ENCODE results near the gene DDAH2.

Gene DDAH2

GRCh38 chr6:31728767-31729514 is at the start of gene DDAH2:
TSS of gene DDAH2 (minus strand) at chr6:31729299. CDS start at chr6:31729161, 138 bp downstream.
- no peak for DNase-seq

- no peak for DNase-seq
Measured at GRCh38 chr6:31778193-31778592, 49.1 kb upstream of the DDAH2 start.

- DNase-seq: no peak
Measured at GRCh38 chr6:31777667-31778050, 48.6 kb upstream of the DDAH2 start.

GRCh38 chr6:31776989-31777666 is 48.0 kb upstream of the DDAH2 start, which contains the start of gene VWA7:
TSS of gene VWA7 (minus strand) at chr6:31777328. CDS start at chr6:31776779, 549 bp downstream.
- DNase-seq: peak; percentile 27

GRCh38 chr6:31776485-31776988 is 47.4 kb upstream of the DDAH2 start:
- DNase-seq: peak; percentile 11

- DNase-seq: no peak
Measured at GRCh38 chr6:31775633-31776484, 46.8 kb upstream of the DDAH2 start.

- DNase-seq: no peak
Measured at GRCh38 chr6:31775184-31775583, 46.1 kb upstream of the DDAH2 start.

- DNase-seq: no peak
Measured at GRCh38 chr6:31771992-31772358, 42.9 kb upstream of the DDAH2 start.

- DNase-seq: no peak
Measured at GRCh38 chr6:31770860-31771259, 41.8 kb upstream of the DDAH2 start.

GRCh38 chr6:31769684-31770371 is 40.7 kb upstream of the DDAH2 start:
- peak; percentile 29 for DNase-seq

GRCh38 chr6:31768363-31769257 is 39.5 kb upstream of the DDAH2 start:
- DNase-seq: no peak

- DNase-seq: no peak
Measured at GRCh38 chr6:31767096-31767645, 38.1 kb upstream of the DDAH2 start.

- no peak for DNase-seq
Measured at GRCh38 chr6:31765910-31766794, 37.1 kb upstream of the DDAH2 start.

- no peak for DNase-seq
Measured at GRCh38 chr6:31765559-31765909, 36.4 kb upstream of the DDAH2 start.

GRCh38 chr6:31764198-31764597 is 35.1 kb upstream of the DDAH2 start:
- DNase-seq: no peak

GRCh38 chr6:31763619-31763940 is 34.5 kb upstream of the DDAH2 start:
- DNase-seq: no peak

GRCh38 chr6:31762878-31763618 is 33.9 kb upstream of the DDAH2 start:
- DNase-seq: no peak

GRCh38 chr6:31762356-31762755 is 33.3 kb upstream of the DDAH2 start, which contains the start of gene SAPCD1:
TSS of gene SAPCD1 (plus strand) at chr6:31762656. CDS start at chr6:31763055, 399 bp downstream.
- DNase-seq: no peak

- no peak for DNase-seq
Measured at GRCh38 chr6:31761343-31761742, 32.2 kb upstream of the DDAH2 start.

GRCh38 chr6:31760790-31761189 is 31.7 kb upstream of the DDAH2 start:
- no peak for DNase-seq

Data from DMS 273 treated with DMSO at 0.1 percent for 48 hours (cell line).